HCT116 (cell line): ENCODE measurements around the gene ZNF212. TPM values are rescaled to one million over a fixed set of nuclear protein-coding genes. Genes with fewer than 3 reads are reported as not detected.
A peak's percentile ranks its signal among the peaks of the same experiment; 100 is the strongest.

ENCODE experiments used
- ATAC-seq: fragments of 200-7000 bp; cut with Tn5 transposase; 2 replicates; pipeline ENCODE4 v1.9.1; 2020; ENCODE audit warnings: mild to moderate bottlenecking, moderate library complexity
- BruUV-seq: library from RNA; stranded (reverse); fragments of 400-500 nt; replicated peaks from 2 replicates; lab custom pipeline; 2021; lab: Mats Ljungman, UMichigan
- CTCF ChIA-PET: fragments of 300-600 bp; sonication (Branson Sonifier 250); formaldehyde crosslinking; loops from one replicate; lab custom pipeline; 2021; ENCODE audit warnings: antibody characterized with exemption; lab: Charles Lee
- POLR2A ChIA-PET: fragments of 300-600, 350-600 bp; sonication (Branson Sonifier 250); formaldehyde crosslinking; loops from one replicate; lab custom pipeline; 2021; ENCODE audit warnings: antibody characterized with exemption; lab: Charles Lee
- RAD21 ChIA-PET, 2 experiments: fragments of 300-600 bp; sonication (Branson Sonifier 250); formaldehyde crosslinking; loops; one replicate each; lab custom pipeline; 2023; ENCODE audit warnings: low total read pairs in 2 of 2; ENCODE audit not compliant: uncharacterized antibody in 2 of 2, unreplicated experiment in 2 of 2, low non-redundant PET in 1 of 2; lab: Charles Lee
- DNase-seq: peaks from one replicate; pipeline ENCODE4 v3.0.0-alpha.2; 2010; ENCODE audit warnings: low read depth, low spot score
- H2AFZ ChIP-seq: fragments of 200-600 bp; shearing (Covaris generic), sonication (generic); 2 replicates; pipeline ENCODE4 v1.6.1; 2017; ENCODE audit warnings: low read depth, mixed run types, mixed read lengths, antibody characterized with exemption, low read length; ENCODE audit not compliant: poor library complexity, severe bottlenecking
- H3K27ac ChIP-seq: 2 replicates; pipeline ENCODE4 v1.5.1; 2012; ENCODE audit warnings: low read depth, low read length
- H3K27me3 ChIP-seq: fragments of 200-600 bp; sonication (generic); 2 replicates; pipeline ENCODE4 v1.6.1; 2016; ENCODE audit warnings: mixed run types, low read length, mixed read lengths; ENCODE audit not compliant: insufficient read depth
- H3K36me3 ChIP-seq, 2 experiments: fragments of 200-500 bp in 1 of 2; fragments of 200-600 bp in 1 of 2; sonication (Bioruptor generic) in 1 of 2; sonication (generic) in 1 of 2; 2 replicates each; pipeline versions ENCODE4 v1.5.1 to v1.6.1; 2014 to 2016; ENCODE audit warnings: low read length in 2 of 2, inconsistent platforms in 1 of 2, mixed read lengths in 1 of 2, mixed run types in 1 of 2; ENCODE audit not compliant: insufficient read depth in 2 of 2, control insufficient read depth in 1 of 2
- H3K4me1 ChIP-seq, 2 experiments: fragments of 200-600 bp in 1 of 2; sonication (generic) in 1 of 2; 2 replicates each; pipeline versions ENCODE4 v1.5.1 to v1.6.1; 2012 to 2017; ENCODE audit warnings: low read length in 2 of 2, inconsistent platforms in 1 of 2, mild to moderate bottlenecking in 1 of 2, mixed read lengths in 1 of 2, mixed run types in 1 of 2, moderate library complexity in 1 of 2; ENCODE audit not compliant: insufficient read depth in 2 of 2, control insufficient read depth in 1 of 2
- H3K4me2 ChIP-seq: fragments of 200-600 bp; sonication (generic); 2 replicates; pipeline ENCODE4 v1.6.1; 2017; ENCODE audit warnings: mixed run types, low read length, mixed read lengths
- H3K4me3 ChIP-seq, 2 experiments: fragments of 200-600 bp in 1 of 2; sonication (generic) in 1 of 2; replicated peaks in 1 of 2; 2 replicates each; pipeline ENCODE4 v1.5.1; 2011 to 2016; ENCODE audit warnings: low read length in 2 of 2, control low read depth in 1 of 2, low read depth in 1 of 2, mild to moderate bottlenecking in 1 of 2, mixed read lengths in 1 of 2, mixed run types in 1 of 2
- H3K79me2 ChIP-seq: fragments of 200-600 bp; sonication (generic); 2 replicates; pipeline ENCODE4 v1.6.1; 2017; ENCODE audit warnings: mild to moderate bottlenecking, mixed run types, low read length, moderate library complexity, mixed read lengths; ENCODE audit not compliant: insufficient read depth
- H3K9ac ChIP-seq: fragments of 200-600 bp; sonication (generic); 2 replicates; pipeline ENCODE4 v1.6.1; 2016; ENCODE audit warnings: low read length, mixed read lengths
- H3K9me2 ChIP-seq: fragments of 200-600 bp; sonication (generic), shearing (Covaris generic); 2 replicates; pipeline ENCODE4 v1.6.1; 2017; ENCODE audit warnings: mixed run types, mild to moderate bottlenecking, moderate library complexity; ENCODE audit not compliant: insufficient read depth
- H3K9me3 ChIP-seq, 2 experiments: fragments of 200-500 bp in 1 of 2; fragments of 200-600 bp in 1 of 2; sonication (Bioruptor generic) in 1 of 2; sonication (generic) in 1 of 2; 2 replicates each; pipeline ENCODE4 v1.6.1; 2014 to 2017; ENCODE audit warnings: low read length in 2 of 2, mixed read lengths in 2 of 2, inconsistent platforms in 1 of 2, low read depth in 1 of 2, mild to moderate bottlenecking in 1 of 2, mixed run types in 1 of 2, moderate library complexity in 1 of 2; ENCODE audit not compliant: control insufficient read depth in 1 of 2, insufficient read depth in 1 of 2
- H4K20me1 ChIP-seq: fragments of 200-600 bp; sonication (generic), shearing (Covaris generic); 2 replicates; pipeline ENCODE4 v1.6.1; 2017; ENCODE audit warnings: mixed run types, mild to moderate bottlenecking, moderate library complexity; ENCODE audit not compliant: insufficient read depth
- EZH2 ChIP-seq: fragments of 200-600 bp; sonication (generic); IDR thresholded peaks from 2 replicates; pipeline ENCODE4 v1.6.1; 2017; ENCODE audit warnings: antibody characterized with exemption, mixed run types
- FOSL1 ChIP-seq: IDR thresholded peaks from 2 replicates; pipeline ENCODE4 v1.6.1; 2012; ENCODE audit warnings: low read depth
- JUND ChIP-seq: IDR thresholded peaks from 2 replicates; pipeline ENCODE4 v1.6.1; 2012
- POLR2A ChIP-seq: IDR thresholded peaks from 2 replicates; pipeline ENCODE4 v1.7.0; 2011; ENCODE audit warnings: borderline replicate concordance; ENCODE audit not compliant: insufficient read depth, insufficient read length; ENCODE audit errors: extremely low read depth
- RAD21 ChIP-seq: IDR thresholded peaks from 2 replicates; pipeline ENCODE4 v1.6.1; 2012; ENCODE audit warnings: low read depth, mild to moderate bottlenecking
- SP1 ChIP-seq: IDR thresholded peaks from 2 replicates; pipeline ENCODE4 v1.6.1; 2012; ENCODE audit warnings: low read depth
- SRF ChIP-seq: IDR thresholded peaks from 2 replicates; pipeline ENCODE4 v1.6.1; 2012; ENCODE audit warnings: low read depth
- TCF7L2 ChIP-seq: IDR thresholded peaks from 2 replicates; pipeline ENCODE4 v1.7.0; 2011; ENCODE audit warnings: borderline replicate concordance, inconsistent platforms; ENCODE audit not compliant: insufficient read depth, insufficient read length; ENCODE audit errors: extremely low read depth
- ZFX ChIP-seq: fragments of 450-650 bp; IDR thresholded peaks from 2 replicates; pipeline ENCODE4 v1.6.1; 2017
- intact Hi-C: fragments of 100-400 bp; cut with micrococcal nuclease; formaldehyde crosslinking; loops from 2 replicates; pipeline ENCODE4 v1.10.0; 2022
- total RNA-seq: library from RNA; stranded (reverse); gene quantifications from one replicate; pipeline ENCODE4 v1.2.1, GENCODE V29; 2021; ENCODE audit not compliant: unreplicated experiment
- TF ChIP-seq, protein P1 (sequence below): IDR thresholded peaks from 2 replicates; pipeline ENCODE4 v1.6.1; 2012
- TF ChIP-seq, protein P2 (sequence below), 3 experiments: fragments of 200-600 bp in 1 of 3; sonication (generic) in 1 of 3; IDR thresholded peaks in 2 of 3; conservative IDR thresholded peaks in 1 of 3; 2 replicates each; pipeline ENCODE4 v1.5.1; 2012 to 2017; ENCODE audit warnings: low read depth in 2 of 3, low read length in 2 of 3, antibody characterized with exemption in 1 of 3, borderline replicate concordance in 1 of 3, control low read depth in 1 of 3, mild to moderate bottlenecking in 1 of 3, mixed read lengths in 1 of 3, mixed run types in 1 of 3, moderate library complexity in 1 of 3; ENCODE audit not compliant: insufficient read depth in 1 of 3

Gene ZNF212
- total RNA-seq, 1 experiment from 2014 or later: 13.7 TPM

DNA sequence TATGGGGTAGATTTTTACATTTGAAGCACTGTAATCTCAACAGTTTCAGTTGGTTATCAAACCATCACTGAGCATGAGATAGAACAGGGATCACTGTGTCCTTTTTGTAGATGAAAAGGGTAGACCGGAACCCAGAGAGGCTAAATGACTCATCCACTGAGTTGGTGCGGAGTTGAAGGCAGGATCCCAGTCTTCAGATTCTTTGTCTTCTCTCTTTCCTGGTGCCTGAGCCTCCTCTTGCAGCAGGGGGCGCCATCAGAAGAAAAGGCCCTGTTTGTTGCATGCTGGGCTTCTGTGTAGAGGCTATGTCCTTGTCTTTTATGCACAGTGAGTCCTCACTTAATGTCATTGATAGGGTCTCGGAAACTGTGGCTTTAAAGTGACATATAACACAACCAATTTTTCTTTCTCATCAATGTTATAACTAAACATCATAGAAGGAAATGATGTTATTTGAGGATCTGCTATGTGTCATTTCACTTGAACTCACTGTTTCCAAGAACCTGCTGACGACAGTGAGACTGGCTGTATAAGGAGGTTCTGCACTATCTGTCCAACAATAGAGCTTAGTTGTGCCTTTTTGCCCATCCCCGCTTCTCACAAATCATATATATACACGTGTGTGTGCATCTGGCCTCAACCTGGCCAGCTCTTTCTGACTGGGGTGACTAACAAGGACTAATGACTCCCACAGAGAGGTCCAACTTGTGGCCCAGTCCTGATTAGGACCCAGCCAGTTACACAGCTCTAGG is 29.8 kb upstream of the ZNF212 start:
- intact Hi-C loops: no loop called here
- no peaks in the 10 kb centered on the region for H3K9me2 ChIP-seq
- ChIA-PET RAD21 (no interaction called here), CTCF (no interaction called here), POLR2A (no interaction called here)
- DNase-seq (peak; percentile 40), ATAC-seq (peak; percentile 94)
- H3K9ac ChIP-seq: no peak overlapping the region
- TF ChIP-seq POLR2A (no peak), EZH2 (no peak), RAD21 (peak; percentile 63), SP1 (no peak), JUND (peak; percentile 62; the same call in 1 of the 2 replicates), ZFX (no peak), TCF7L2 (peak; percentile 12), SRF (no peak), FOSL1 (peak; percentile 63)
- TF ChIP-seq, protein P1, sequence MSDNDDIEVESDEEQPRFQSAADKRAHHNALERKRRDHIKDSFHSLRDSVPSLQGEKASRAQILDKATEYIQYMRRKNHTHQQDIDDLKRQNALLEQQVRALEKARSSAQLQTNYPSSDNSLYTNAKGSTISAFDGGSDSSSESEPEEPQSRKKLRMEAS: no peak
- TF ChIP-seq, protein P2, sequence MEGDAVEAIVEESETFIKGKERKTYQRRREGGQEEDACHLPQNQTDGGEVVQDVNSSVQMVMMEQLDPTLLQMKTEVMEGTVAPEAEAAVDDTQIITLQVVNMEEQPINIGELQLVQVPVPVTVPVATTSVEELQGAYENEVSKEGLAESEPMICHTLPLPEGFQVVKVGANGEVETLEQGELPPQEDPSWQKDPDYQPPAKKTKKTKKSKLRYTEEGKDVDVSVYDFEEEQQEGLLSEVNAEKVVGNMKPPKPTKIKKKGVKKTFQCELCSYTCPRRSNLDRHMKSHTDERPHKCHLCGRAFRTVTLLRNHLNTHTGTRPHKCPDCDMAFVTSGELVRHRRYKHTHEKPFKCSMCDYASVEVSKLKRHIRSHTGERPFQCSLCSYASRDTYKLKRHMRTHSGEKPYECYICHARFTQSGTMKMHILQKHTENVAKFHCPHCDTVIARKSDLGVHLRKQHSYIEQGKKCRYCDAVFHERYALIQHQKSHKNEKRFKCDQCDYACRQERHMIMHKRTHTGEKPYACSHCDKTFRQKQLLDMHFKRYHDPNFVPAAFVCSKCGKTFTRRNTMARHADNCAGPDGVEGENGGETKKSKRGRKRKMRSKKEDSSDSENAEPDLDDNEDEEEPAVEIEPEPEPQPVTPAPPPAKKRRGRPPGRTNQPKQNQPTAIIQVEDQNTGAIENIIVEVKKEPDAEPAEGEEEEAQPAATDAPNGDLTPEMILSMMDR (IDR thresholded peaks at IDR 0.05 in 2 of 3, conservative IDR thresholded peaks at IDR 0.05 in 1 of 3; ENCODE audit: borderline replicate concordance in 1 of 3, insufficient read depth in 1 of 3, low read depth in 2 of 3, low read length in 2 of 3): peak; percentile 68 to 88 (median 77); a peak in 5 of 6 replicates
- peaks cover 0 to 10% of the 10 kb centered on the region in 2 experiments; a peak in 3 of 4 replicates for H3K4me1 ChIP-seq
- H3K27ac ChIP-seq: peak overlapping the region; percentile 27; the same call in 1 of the 2 replicates
- no peaks in the 10 kb centered on the region for H4K20me1 ChIP-seq
- no peak overlapping the region for H3K4me3 ChIP-seq
- peaks cover 10% of the 10 kb centered on the region for H3K79me2 ChIP-seq
- H3K36me3 ChIP-seq: peaks cover 49 to 68% of the 10 kb centered on the region in 2 experiments
- no peak overlapping the region; the same call in 1 of the 2 replicates for H3K4me2 ChIP-seq
- no peaks in the 10 kb centered on the region for H3K9me3 ChIP-seq
- no peaks in the 10 kb centered on the region for H3K27me3 ChIP-seq
- no peak overlapping the region for H2AFZ ChIP-seq
- BruUV-seq: no TSS peak
